Uterus (tissue), 4 donors: Measurements from ENCODE around the gene SZT2. TPM values are rescaled to one million over a fixed set of nuclear protein-coding genes. Genes with fewer than 3 reads are reported as not detected.

Experiments used
- DNase-seq, 2 donors: peaks; one replicate each; pipeline ENCODE4 v3.0.0-alpha.2; 2019 to 2020
- H3K27ac ChIP-seq, 2 donors: fragments of 200-600 bp; sonication (generic); 1 replicate in 1 of 2; 2 replicates in 1 of 2; pipeline ENCODE4 v1.5.1; 2016 to 2018
- H3K27me3 ChIP-seq, 2 donors: fragments of 200-600 bp; sonication (generic); one replicate each; pipeline ENCODE4 v1.5.1; 2018 to 2019; ENCODE audit warnings: control low read depth in 1 of 2
- H3K36me3 ChIP-seq, 2 donors: fragments of 200-600 bp; sonication (generic); one replicate each; pipeline ENCODE4 v1.5.1; 2019; ENCODE audit warnings: control low read depth in 1 of 2
- H3K4me1 ChIP-seq, 2 donors: fragments of 200-600 bp; sonication (generic); one replicate each; pipeline ENCODE4 v1.5.1; 2018 to 2019; ENCODE audit warnings: control low read depth in 1 of 2
- H3K4me3 ChIP-seq, 2 donors: fragments of 200-600 bp; sonication (generic); 1 replicate in 1 of 2; 2 replicates in 1 of 2; pipeline ENCODE4 v1.5.1; 2018 to 2019; ENCODE audit warnings: mild to moderate bottlenecking in 1 of 2
- H3K9me3 ChIP-seq, 2 donors: fragments of 200-600 bp; sonication (generic); one replicate each; pipeline ENCODE4 v1.5.1; 2019; ENCODE audit warnings: control low read depth in 1 of 2
- POLR2A ChIP-seq, 2 donors: fragments of 450-650 bp; IDR thresholded peaks; one replicate each; pipeline ENCODE4 v1.6.1; 2016; ENCODE audit warnings: antibody characterized with exemption in 2 of 2, mild to moderate bottlenecking in 1 of 2, moderate library complexity in 1 of 2
- intact Hi-C: fragments of 100-400 bp; cut with DNase I; formaldehyde crosslinking; loops from one replicate; pipeline ENCODE4 v1.15.1; 2023; ENCODE audit warnings: low total_unique reads
- total RNA-seq, 4 donors: library from RNA; depleted of rRNA in 3 of 4; stranded (reverse); fragments of >200 nt in 3 of 4; gene quantifications; one replicate each; pipeline versions ENCODE4 v1.1.0 to v1.2.4, GENCODE V29; 2014 to 2023
- TF ChIP-seq, protein P1 (sequence below), 4 experiments: fragments of 200-600 bp in 2 of 4; fragments of 450-650 bp in 2 of 4; sonication (generic) in 2 of 4; IDR thresholded peaks; one replicate each; pipeline ENCODE4 v1.5.1; 2016 to 2019; ENCODE audit warnings: antibody characterized with exemption in 4 of 4, mild to moderate bottlenecking in 2 of 4, moderate library complexity in 1 of 4
- donor health status: DM: yes; HTN: yes; CAD: no.

The SZT2 gene
- total RNA-seq, 4 donors from 2014 or later, result 15.6 to 128 (median 31.0) TPM

DNA sequence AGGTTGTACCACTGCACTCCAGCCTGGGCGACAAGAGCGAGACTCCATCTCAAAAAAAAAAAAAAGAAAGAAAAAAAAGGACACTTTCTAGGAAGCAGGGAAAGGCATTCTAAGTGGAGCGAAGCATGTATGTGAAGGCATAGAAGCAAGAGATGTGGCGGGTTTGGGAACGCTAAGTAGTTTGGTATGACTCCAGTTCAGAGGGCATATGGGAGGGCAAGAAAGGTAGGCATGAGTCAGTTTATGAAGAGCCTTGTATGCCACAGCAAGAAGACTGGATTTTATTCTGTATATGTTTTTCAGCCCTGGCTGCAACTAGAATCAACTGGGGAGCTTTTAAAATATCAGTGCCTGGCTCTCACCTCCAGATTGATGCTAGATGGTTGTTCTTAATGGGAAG, 17.5 kb upstream of the SZT2 start:
- no peak overlapping the region for H3K4me3 ChIP-seq
- intact Hi-C loops, result no loop called here
- H3K27me3 ChIP-seq, result no peaks in the 10 kb centered on the region
- no peaks in the 10 kb centered on the region for H3K36me3 ChIP-seq
- no peak overlapping the region for H3K27ac ChIP-seq
- H3K4me1 ChIP-seq, result peaks cover 2 to 7% of the 10 kb centered on the region in 2 donors
- no peak for TF ChIP-seq POLR2A (IDR thresholded peaks at IDR 0.05)
- TF ChIP-seq, protein P1, sequence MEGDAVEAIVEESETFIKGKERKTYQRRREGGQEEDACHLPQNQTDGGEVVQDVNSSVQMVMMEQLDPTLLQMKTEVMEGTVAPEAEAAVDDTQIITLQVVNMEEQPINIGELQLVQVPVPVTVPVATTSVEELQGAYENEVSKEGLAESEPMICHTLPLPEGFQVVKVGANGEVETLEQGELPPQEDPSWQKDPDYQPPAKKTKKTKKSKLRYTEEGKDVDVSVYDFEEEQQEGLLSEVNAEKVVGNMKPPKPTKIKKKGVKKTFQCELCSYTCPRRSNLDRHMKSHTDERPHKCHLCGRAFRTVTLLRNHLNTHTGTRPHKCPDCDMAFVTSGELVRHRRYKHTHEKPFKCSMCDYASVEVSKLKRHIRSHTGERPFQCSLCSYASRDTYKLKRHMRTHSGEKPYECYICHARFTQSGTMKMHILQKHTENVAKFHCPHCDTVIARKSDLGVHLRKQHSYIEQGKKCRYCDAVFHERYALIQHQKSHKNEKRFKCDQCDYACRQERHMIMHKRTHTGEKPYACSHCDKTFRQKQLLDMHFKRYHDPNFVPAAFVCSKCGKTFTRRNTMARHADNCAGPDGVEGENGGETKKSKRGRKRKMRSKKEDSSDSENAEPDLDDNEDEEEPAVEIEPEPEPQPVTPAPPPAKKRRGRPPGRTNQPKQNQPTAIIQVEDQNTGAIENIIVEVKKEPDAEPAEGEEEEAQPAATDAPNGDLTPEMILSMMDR (IDR thresholded peaks at IDR 0.05), result no peak
- no peaks in the 10 kb centered on the region for H3K9me3 ChIP-seq
- no peak for DNase-seq

DNA sequence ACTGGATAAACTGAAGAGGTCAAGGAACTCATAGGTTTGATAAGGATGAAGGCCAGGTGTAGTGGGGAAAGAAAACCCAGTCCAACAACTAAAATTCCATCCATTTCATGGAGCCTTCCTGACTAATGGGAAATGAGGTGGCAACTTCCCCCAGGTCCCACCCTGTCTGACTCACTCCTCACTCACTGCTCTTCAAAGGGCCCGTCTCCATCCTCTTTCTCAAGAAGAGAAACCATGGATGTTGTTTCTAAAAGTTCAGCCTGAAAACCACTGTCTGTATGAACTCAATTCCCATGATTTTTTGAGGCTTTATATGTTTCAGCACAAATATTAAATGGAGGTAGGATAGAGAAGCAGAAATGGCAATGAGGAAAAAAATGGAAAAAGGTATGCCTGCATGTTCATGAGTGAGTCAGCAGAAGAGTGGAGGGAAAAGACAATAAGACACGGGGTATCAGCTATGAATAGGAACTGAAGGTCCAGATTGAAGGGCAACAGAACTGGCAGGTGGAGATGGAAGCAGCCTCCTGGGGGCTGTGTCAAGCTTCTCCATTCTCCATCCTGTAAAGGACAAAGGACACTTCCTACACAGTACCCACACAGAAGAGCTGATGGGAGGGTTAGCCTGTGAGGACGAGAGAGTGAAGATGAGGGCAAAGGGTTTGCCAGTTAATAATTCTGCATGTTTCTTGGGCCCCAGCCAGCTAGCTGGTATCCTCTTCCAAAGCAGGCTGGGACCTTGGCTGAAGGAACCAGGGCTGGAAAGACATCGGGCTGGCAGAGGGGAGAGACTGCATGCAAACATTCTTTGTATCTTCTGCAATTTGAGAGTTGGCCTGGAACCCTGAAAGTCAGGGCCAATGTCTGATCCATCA, 16.4 kb upstream of the SZT2 start:
- Histone ChIP-seq H3K27ac (peak overlapping the region in 1 of 2 donors; percentile 33), H3K4me1 (peaks cover 0 to 7% of the 10 kb centered on the region in 2 donors), H3K36me3 (no peaks in the 10 kb centered on the region), H3K4me3 (no peak overlapping the region), H3K27me3 (no peaks in the 10 kb centered on the region), H3K9me3 (no peaks in the 10 kb centered on the region)
- intact Hi-C loops, result no loop called here
- TF ChIP-seq, protein P1 (IDR thresholded peaks at IDR 0.05), result no peak
- TF ChIP-seq POLR2A (IDR thresholded peaks at IDR 0.05), result no peak
- no peak for DNase-seq

DNA sequence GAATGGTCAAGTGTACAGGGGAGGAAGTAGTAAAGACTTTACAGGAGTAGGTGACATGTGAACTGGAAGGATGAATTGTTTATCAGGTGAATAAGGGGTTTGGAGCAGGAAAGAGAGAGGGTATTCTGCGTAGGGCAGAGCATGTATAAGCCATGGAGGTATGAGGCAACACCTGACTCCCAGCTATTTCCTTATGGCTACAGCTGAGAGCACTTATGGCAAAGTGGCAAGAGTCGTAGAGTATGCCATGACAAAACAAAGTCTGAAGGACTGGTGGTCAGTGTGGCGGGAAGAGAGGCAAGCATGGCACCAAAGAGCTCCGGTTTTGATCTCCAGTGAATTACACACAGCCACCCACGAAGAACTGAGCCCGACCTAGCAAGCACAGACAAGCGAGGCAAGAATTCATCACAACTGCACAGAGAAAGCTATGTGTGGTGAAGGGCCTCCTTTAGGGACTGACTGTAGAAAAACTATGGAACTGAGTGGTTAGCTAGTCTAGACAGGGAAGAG, 12.9 kb upstream of the SZT2 start:
- intact Hi-C loops, result no loop called here
- Histone ChIP-seq H3K36me3 (no peaks in the 10 kb centered on the region), H3K4me1 (no peaks in the 10 kb centered on the region), H3K27ac (no peak overlapping the region), H3K9me3 (no peaks in the 10 kb centered on the region), H3K27me3 (no peaks in the 10 kb centered on the region), H3K4me3 (no peak overlapping the region)
- no peak for TF ChIP-seq POLR2A (IDR thresholded peaks at IDR 0.05)
- TF ChIP-seq, protein P1 (IDR thresholded peaks at IDR 0.05), result no peak
- DNase-seq, result no peak

DNA sequence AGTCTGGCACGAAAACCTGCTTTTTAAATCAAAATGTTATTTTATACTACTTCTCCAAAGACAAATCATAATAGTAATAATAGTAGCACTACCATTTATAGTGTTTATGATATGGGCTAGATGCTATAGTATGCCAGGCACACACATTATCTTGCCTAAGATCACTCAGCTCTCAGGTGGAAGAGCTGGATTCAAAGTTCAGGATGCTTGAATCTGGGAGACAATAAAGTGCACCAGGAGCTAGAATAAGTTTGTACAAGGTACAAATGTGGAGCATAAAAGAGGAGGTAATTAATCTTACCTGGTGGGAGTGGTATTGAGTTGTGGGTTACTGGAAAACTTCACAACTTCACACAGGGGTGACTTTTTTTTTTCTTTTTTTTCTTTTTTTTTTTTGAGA, 11.9 kb upstream of the SZT2 start:
- Histone ChIP-seq H3K4me3 (no peak overlapping the region), H3K4me1 (no peaks in the 10 kb centered on the region), H3K9me3 (no peaks in the 10 kb centered on the region), H3K27ac (no peak overlapping the region), H3K27me3 (no peaks in the 10 kb centered on the region), H3K36me3 (no peaks in the 10 kb centered on the region)
- DNase-seq, result no peak
- intact Hi-C loops, result no loop called here
- TF ChIP-seq, protein P1 (IDR thresholded peaks at IDR 0.05), result no peak
- TF ChIP-seq POLR2A (IDR thresholded peaks at IDR 0.05), result no peak

DNA sequence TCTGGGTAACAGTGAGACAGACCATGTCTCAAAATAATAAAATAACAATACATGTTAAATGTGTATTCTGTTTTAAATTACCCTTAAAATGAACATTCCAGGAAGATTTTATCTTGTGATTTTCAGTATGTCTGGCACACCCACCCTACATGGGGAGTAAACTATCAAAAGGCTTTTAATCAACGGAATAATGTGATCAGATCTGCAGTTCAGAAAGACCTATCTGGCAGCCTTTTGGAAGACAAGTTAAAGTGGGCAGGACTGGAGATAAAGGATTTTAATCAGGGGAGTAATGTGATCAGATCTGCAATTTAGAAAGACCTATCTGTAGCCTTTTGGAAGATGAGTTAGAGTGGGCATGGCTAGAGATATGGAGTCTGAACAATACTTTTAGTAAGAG, 10.2 kb upstream of the SZT2 start:
- Histone ChIP-seq H3K27me3 (no peaks in the 10 kb centered on the region), H3K9me3 (no peaks in the 10 kb centered on the region), H3K36me3 (no peaks in the 10 kb centered on the region), H3K4me3 (no peak overlapping the region), H3K27ac (no peak overlapping the region), H3K4me1 (no peaks in the 10 kb centered on the region)
- intact Hi-C loops, result no loop called here
- no peak for DNase-seq
- TF ChIP-seq POLR2A (IDR thresholded peaks at IDR 0.05), result no peak
- TF ChIP-seq, protein P1 (IDR thresholded peaks at IDR 0.05), result no peak
